ENCODE data around the gene PRKCB.
"Not testable (repeated sequence)": the region's sequence is repeated elsewhere in the genome, so short reads cannot be mapped to it uniquely, and the experiment has no call there.

The PRKCB gene

GRCh38 chr16:24195221-24195620 is 359.4 kb downstream of the PRKCB start:
- DNase-seq: no peak

- DNase-seq: no peak
Observed at GRCh38 chr16:24198807-24199533, 363.2 kb downstream of the PRKCB start.

- DNase-seq: no peak
Observed at GRCh38 chr16:24203675-24204074, 367.9 kb downstream of the PRKCB start.

GRCh38 chr16:24204150-24204665 is 368.4 kb downstream of the PRKCB start:
- DNase-seq: no peak

GRCh38 chr16:24206926-24207325 is 371.1 kb downstream of the PRKCB start:
- no peak for DNase-seq

GRCh38 chr16:24208710-24209109 is 372.9 kb downstream of the PRKCB start:
- DNase-seq: no peak

GRCh38 chr16:24214992-24215391 is 379.2 kb downstream of the PRKCB start:
- DNase-seq: no peak

GRCh38 chr16:24216961-24217360 is 381.2 kb downstream of the PRKCB start:
- DNase-seq: no peak

- no peak for DNase-seq
Observed at GRCh38 chr16:24217461-24217860, 381.7 kb downstream of the PRKCB start.

GRCh38 chr16:24218299-24218698 is 382.5 kb downstream of the PRKCB start:
- DNase-seq: no peak

- no peak for DNase-seq
Observed at GRCh38 chr16:24221219-24221618, 385.4 kb downstream of the PRKCB start.

GRCh38 chr16:24228514-24228913 is 392.7 kb downstream of the PRKCB start:
- DNase-seq: no peak

GRCh38 chr16:24232936-24233335 is 397.2 kb downstream of the PRKCB start:
- no peak for DNase-seq

GRCh38 chr16:24234737-24235136 is 399.0 kb downstream of the PRKCB start:
- no peak for DNase-seq

GRCh38 chr16:24235806-24236205 is 400.0 kb downstream of the PRKCB start:
- no peak for DNase-seq

GRCh38 chr16:24238846-24239245 is 403.1 kb downstream of the PRKCB start:
- not testable (repeated sequence) for DNase-seq

GRCh38 chr16:24246911-24247607 is 411.3 kb downstream of the PRKCB start:
- DNase-seq: no peak

GRCh38 chr16:24253192-24253591 is 417.4 kb downstream of the PRKCB start:
- no peak for DNase-seq

GRCh38 chr16:24255456-24256371 is 419.9 kb downstream of the PRKCB start, which contains the start of gene CACNG3:
CACNG3 (plus strand) TSS chr16:24256335; CDS start chr16:24256755, 420 bp downstream.
- no peak for DNase-seq

GRCh38 chr16:24257958-24258357 is 422.2 kb downstream of the PRKCB start:
- no peak for DNase-seq

GRCh38 chr16:24258791-24259190 is 423.0 kb downstream of the PRKCB start:
- no peak for DNase-seq

- DNase-seq: no peak
Observed at GRCh38 chr16:24262816-24263215, 427.0 kb downstream of the PRKCB start.

Data from SIG-M5 (cell line).